Measurements from ENCODE around the gene RGS18.

Gene RGS18

DNA sequence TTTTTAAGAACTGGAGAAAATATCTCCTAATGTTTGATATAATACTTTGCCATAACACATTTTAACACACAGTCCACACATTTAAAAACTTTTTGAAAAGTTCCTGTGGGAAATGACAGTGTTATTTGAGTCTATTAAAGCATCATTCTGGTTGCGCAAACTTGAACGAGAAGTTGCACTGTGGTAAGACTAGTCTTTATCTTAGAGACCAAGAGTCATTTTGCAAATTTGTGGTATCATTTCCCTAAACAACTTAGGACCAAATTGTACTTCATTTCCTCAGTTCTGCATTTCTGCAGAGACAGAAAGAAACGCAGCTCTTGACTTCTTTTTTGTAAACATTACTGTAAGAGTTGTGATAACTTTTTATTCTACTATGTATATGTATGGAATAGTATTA, at the start of gene RGS18:
Gene RGS18, plus strand, starts transcription at position 282 of the 400 bp plus-strand sequence. CDS start 176 bp downstream, outside the sequence.
- no peak within 1 kb of the TSS for H3K4me3 ChIP-seq (replicated peaks; ENCODE audit: low read depth, low read length)
- TF ChIP-seq, protein P1, sequence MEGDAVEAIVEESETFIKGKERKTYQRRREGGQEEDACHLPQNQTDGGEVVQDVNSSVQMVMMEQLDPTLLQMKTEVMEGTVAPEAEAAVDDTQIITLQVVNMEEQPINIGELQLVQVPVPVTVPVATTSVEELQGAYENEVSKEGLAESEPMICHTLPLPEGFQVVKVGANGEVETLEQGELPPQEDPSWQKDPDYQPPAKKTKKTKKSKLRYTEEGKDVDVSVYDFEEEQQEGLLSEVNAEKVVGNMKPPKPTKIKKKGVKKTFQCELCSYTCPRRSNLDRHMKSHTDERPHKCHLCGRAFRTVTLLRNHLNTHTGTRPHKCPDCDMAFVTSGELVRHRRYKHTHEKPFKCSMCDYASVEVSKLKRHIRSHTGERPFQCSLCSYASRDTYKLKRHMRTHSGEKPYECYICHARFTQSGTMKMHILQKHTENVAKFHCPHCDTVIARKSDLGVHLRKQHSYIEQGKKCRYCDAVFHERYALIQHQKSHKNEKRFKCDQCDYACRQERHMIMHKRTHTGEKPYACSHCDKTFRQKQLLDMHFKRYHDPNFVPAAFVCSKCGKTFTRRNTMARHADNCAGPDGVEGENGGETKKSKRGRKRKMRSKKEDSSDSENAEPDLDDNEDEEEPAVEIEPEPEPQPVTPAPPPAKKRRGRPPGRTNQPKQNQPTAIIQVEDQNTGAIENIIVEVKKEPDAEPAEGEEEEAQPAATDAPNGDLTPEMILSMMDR (IDR thresholded peaks at IDR 0.05; ENCODE audit: low read length, missing control alignments) = no peak
- peak; percentile 66 for DNase-seq (ENCODE audit: low read depth)

- no peak overlapping the region for H3K4me3 ChIP-seq (replicated peaks; ENCODE audit: low read depth, low read length)
- TF ChIP-seq, protein P1 (IDR thresholded peaks at IDR 0.05; ENCODE audit: low read length, missing control alignments) = no peak
- no peak for DNase-seq (ENCODE audit: low read depth)
Observed at GRCh38 chr1:192109576-192109975, 48.7 kb upstream of the RGS18 start.

DNA sequence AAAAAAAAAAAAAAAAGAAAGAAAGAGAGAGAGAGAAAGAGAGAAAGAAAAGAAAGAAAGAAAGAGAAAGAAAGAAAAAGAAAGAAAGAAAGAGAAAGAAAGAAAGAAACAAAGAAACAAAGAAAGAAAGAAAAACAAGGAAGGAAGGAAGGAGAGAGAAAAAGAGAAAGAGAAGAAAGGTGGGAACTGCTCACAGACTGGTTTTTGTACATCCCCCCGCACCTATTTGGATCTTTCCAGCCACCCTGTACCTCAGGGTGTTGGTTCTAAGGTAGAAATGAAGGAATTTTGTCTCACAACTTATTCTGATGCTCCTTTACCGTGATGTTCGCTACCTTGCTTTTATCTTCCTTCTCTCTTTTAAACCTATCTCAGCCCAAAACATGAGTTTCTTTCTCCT, 43.3 kb upstream of the RGS18 start:
- TF ChIP-seq, protein P1 (IDR thresholded peaks at IDR 0.05; ENCODE audit: low read length, missing control alignments) = no peak
- no peak overlapping the region for H3K4me3 ChIP-seq (replicated peaks; ENCODE audit: low read depth, low read length)
- DNase-seq (ENCODE audit: low read depth) = no peak

- TF ChIP-seq, protein P1 (IDR thresholded peaks at IDR 0.05; ENCODE audit: low read length, missing control alignments) = no peak
- no peak overlapping the region for H3K4me3 ChIP-seq (replicated peaks; ENCODE audit: low read depth, low read length)
- no peak for DNase-seq (ENCODE audit: low read depth)
Observed at GRCh38 chr1:192118881-192119405, 39.3 kb upstream of the RGS18 start.

DNA sequence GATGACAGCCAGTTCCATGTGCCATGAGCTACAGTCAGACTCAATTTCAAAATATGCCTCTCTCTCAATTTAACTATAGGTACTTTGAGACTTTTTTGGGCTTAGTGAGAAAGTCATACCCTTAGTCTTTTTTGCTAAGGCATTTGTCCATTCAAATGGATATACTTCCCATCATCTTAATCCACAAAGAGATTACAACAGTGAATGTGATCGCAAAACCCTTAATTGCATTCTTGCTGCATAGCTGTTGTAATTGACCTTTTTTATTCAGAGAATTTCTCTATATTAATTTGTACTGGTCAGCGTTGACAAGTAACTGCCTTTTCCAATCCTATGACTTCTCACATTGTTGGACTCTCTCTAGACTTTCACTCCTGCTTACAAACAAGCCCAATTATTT, 38.6 kb upstream of the RGS18 start:
- DNase-seq (ENCODE audit: low read depth) = no peak
- TF ChIP-seq, protein P1 (IDR thresholded peaks at IDR 0.05; ENCODE audit: low read length, missing control alignments) = no peak
- H3K4me3 ChIP-seq (replicated peaks; ENCODE audit: low read depth, low read length) = no peak overlapping the region

GRCh38 chr1:192122668-192123067, 35.6 kb upstream of the RGS18 start:
- TF ChIP-seq, protein P1 (IDR thresholded peaks at IDR 0.05; ENCODE audit: low read length, missing control alignments) = no peak
- DNase-seq (ENCODE audit: low read depth) = no peak
- H3K4me3 ChIP-seq (replicated peaks; ENCODE audit: low read depth, low read length) = no peak overlapping the region

DNA sequence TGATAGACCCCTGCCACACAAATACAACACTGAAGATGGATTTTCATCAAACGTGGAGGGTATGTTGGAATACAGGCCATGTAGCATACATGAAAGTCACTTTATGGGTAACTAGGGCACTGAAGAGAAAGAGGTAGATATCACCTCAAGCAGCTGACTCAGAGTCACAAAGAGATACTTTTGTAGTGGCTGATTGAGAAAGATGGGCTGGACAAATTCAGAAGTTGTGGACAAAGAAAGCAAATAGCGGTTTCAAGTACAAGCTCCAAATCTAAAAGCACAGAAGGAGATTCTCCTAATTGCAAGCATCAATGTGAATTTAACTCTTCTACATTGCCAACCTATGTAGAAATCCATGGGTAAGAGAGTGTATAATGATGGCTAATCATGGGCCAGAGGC, 35.0 kb upstream of the RGS18 start:
- DNase-seq (ENCODE audit: low read depth) = no peak
- no peak overlapping the region for H3K4me3 ChIP-seq (replicated peaks; ENCODE audit: low read depth, low read length)
- TF ChIP-seq, protein P1 (IDR thresholded peaks at IDR 0.05; ENCODE audit: low read length, missing control alignments) = no peak

Measured in fibroblast of pulmonary artery (primary cell).